AG20443 (cell line): ENCODE results near the gene MBLAC1.
A peak's percentile ranks its signal among the peaks of the same experiment; 100 is the strongest.
"Not testable (repeated sequence)": the region's sequence is repeated elsewhere in the genome, so short reads cannot be mapped to it uniquely, and the experiment has no call there.

Experiments
- DNase-seq: peaks from one replicate; pipeline ENCODE4 v3.0.0; 2012; ENCODE audit warnings: low spot score, mixed read lengths

MBLAC1 gene

GRCh38 chr7:100122568-100122967 lies 4.2 kb upstream of the MBLAC1 start:
- no peak for DNase-seq

GRCh38 chr7:100124301-100125230 lies 2.2 kb upstream of the MBLAC1 start:
- no peak for DNase-seq

GRCh38 chr7:100126239-100126930 lies 382 bp upstream of the MBLAC1 start:
- no peak for DNase-seq

GRCh38 chr7:100127866-100128636 lies 1.3 kb downstream of the MBLAC1 start:
- no peak for DNase-seq

- DNase-seq: no peak
Observed at GRCh38 chr7:100128637-100128963, 1.8 kb downstream of the MBLAC1 start.

GRCh38 chr7:100130220-100130607 lies 3.4 kb downstream of the MBLAC1 start:
- DNase-seq: not testable (repeated sequence)

GRCh38 chr7:100130608-100131453 lies 4.1 kb downstream of the MBLAC1 start:
- peak; percentile 80 for DNase-seq

GRCh38 chr7:100132126-100132525 lies 5.4 kb downstream of the MBLAC1 start:
- no peak for DNase-seq

- DNase-seq: peak; percentile 80
Observed at GRCh38 chr7:100132697-100133151, 6.0 kb downstream of the MBLAC1 start.

GRCh38 chr7:100137851-100138760 lies 11.3 kb downstream of the MBLAC1 start:
- DNase-seq: no peak

- DNase-seq: no peak
Observed at GRCh38 chr7:100141555-100141949, 14.8 kb downstream of the MBLAC1 start.

GRCh38 chr7:100142461-100142860 lies 15.7 kb downstream of the MBLAC1 start:
- DNase-seq: no peak

- DNase-seq: peak; percentile 55
Observed at GRCh38 chr7:100146350-100146749, 19.6 kb downstream of the MBLAC1 start.

- DNase-seq: no peak
Observed at GRCh38 chr7:100147278-100147677, 20.5 kb downstream of the MBLAC1 start.

- DNase-seq: no peak
Observed at GRCh38 chr7:100148225-100148558, 21.4 kb downstream of the MBLAC1 start.

GRCh38 chr7:100148559-100149328 lies 22.0 kb downstream of the MBLAC1 start, which contains the start of gene LAMTOR4:
LAMTOR4 (plus strand) TSS chr7:100148918; CDS start chr7:100148973, 55 bp downstream.
- DNase-seq: peak; percentile 98

GRCh38 chr7:100152404-100152803 lies 25.6 kb downstream of the MBLAC1 start:
- DNase-seq: no peak

- DNase-seq: peak; percentile 1
Observed at GRCh38 chr7:100152937-100153666, 26.3 kb downstream of the MBLAC1 start.
